Body of pancreas (tissue), 4 donors: ENCODE data around the gene SCYGR4. TPM values are rescaled to one million over a fixed set of nuclear protein-coding genes. Genes with fewer than 3 reads are reported as not detected.

Experiments
- ATAC-seq: fragments of 150-250 bp; one replicate; pipeline ENCODE4 v1.9.1; 2016
- DNase-seq, 4 donors: peaks; one replicate each; pipeline ENCODE4 v3.0.0-alpha.2; 2019
- H3K27ac ChIP-seq, 4 donors: fragments of 200-600 bp; sonication (generic); 1 replicate in 3 of 4; 2 replicates in 1 of 4; pipeline versions ENCODE4 v1.5.1 to v1.6.1; 2016 to 2019; ENCODE audit warnings: mild to moderate bottlenecking in 1 of 4, mixed read lengths in 1 of 4, moderate library complexity in 1 of 4
- H3K27me3 ChIP-seq, 2 donors: fragments of 200-600 bp; sonication (generic); one replicate each; pipeline ENCODE4 v1.6.0; 2016; ENCODE audit warnings: mild to moderate bottlenecking in 1 of 2
- H3K36me3 ChIP-seq, 2 donors: fragments of 200-600 bp; sonication (generic); replicated peaks in 1 of 2; 2 replicates each; pipeline ENCODE4 v1.5.1; 2016; ENCODE audit warnings: low read depth in 2 of 2; ENCODE audit not compliant: insufficient read depth in 1 of 2
- H3K4me1 ChIP-seq: fragments of 200-600 bp; sonication (generic); one replicate; pipeline ENCODE4 v1.6.0; 2016
- H3K4me3 ChIP-seq, 2 donors: fragments of 200-600 bp; sonication (generic); 1 replicate in 1 of 2; 2 replicates in 1 of 2; pipeline ENCODE4 v1.5.1; 2016 to 2019
- H3K9me3 ChIP-seq, 3 donors: fragments of 200-600 bp; sonication (generic); 1 replicate in 2 of 3; 2 replicates in 1 of 3; pipeline ENCODE4 v1.5.1; 2016
- CTCF ChIP-seq, 7 experiments: fragments of 450-650 bp in 4 of 7; fragments of 200-600 bp in 3 of 7; sonication (generic) in 3 of 7; IDR thresholded peaks; one replicate each; pipeline ENCODE4 v1.5.1; 2016 to 2019; ENCODE audit warnings: antibody characterized with exemption in 7 of 7
- POLR2A ChIP-seq, 3 donors: fragments of 450-650 bp; IDR thresholded peaks; one replicate each; pipeline ENCODE4 v1.6.1; 2016; ENCODE audit warnings: antibody characterized with exemption in 3 of 3, mild to moderate bottlenecking in 2 of 3
- WGBS, 2 donors: methylation state at CpG; one replicate each; pipeline ENCODE4 v1.1.5; 2017; 5-methylcytosine and 5-hydroxymethylcytosine counted together
- intact Hi-C: fragments of 100-400 bp; cut with DNase I; formaldehyde crosslinking; loops from one replicate; pipeline ENCODE4 v1.15.1; 2023
- total RNA-seq, 2 donors: library from RNA; depleted of rRNA; stranded (reverse); fragments of >200 nt; gene quantifications; one replicate each; pipeline ENCODE4 v1.1.0, GENCODE V29; 2016

The SCYGR4 gene
- total RNA-seq, 2 donors from 2014 or later, result not detected

- TF ChIP-seq POLR2A (IDR thresholded peaks at IDR 0.05) (no peak), CTCF (IDR thresholded peaks at IDR 0.05) (no peak)
- intact Hi-C loops, result no loop called here
- 68 to 80% methylated on average over 3 to 5 of the region's 5 CpGs for WGBS, 2 donors
Measured at GRCh38 chr2:227643990-227644551, 26.8 kb downstream of the SCYGR4 start.

GRCh38 chr2:227653419-227653818 lies 36.1 kb downstream of the SCYGR4 start:
- ATAC-seq (no peak), DNase-seq (no peak)
- 16 to 36% methylated on average over 4 of the region's 4 CpGs for whole genome bisulfite sequencing, 2 donors
- no peaks in the 10 kb centered on the region for H3K4me1 ChIP-seq
- H3K4me3 ChIP-seq, result no peak overlapping the region
- no peaks in the 10 kb centered on the region for H3K36me3 ChIP-seq
- intact Hi-C loops, result no loop called here
- H3K9me3 ChIP-seq, result no peaks in the 10 kb centered on the region
- no peaks in the 10 kb centered on the region for H3K27me3 ChIP-seq
- no peak overlapping the region for H3K27ac ChIP-seq
- no peak for TF ChIP-seq CTCF (IDR thresholded peaks at IDR 0.05)
- TF ChIP-seq POLR2A (IDR thresholded peaks at IDR 0.05), result no peak

More at GRCh38 chr2:227643990-227644551, 26.8 kb downstream of the SCYGR4 start:
- Histone ChIP-seq H3K27me3 (no peaks in the 10 kb centered on the region), H3K36me3 (no peaks in the 10 kb centered on the region), H3K4me1 (no peaks in the 10 kb centered on the region), H3K4me3 (no peak overlapping the region), H3K27ac (no peak overlapping the region), H3K9me3 (no peaks in the 10 kb centered on the region)
- DNase-seq, result no peak
- no peak for ATAC-seq

GRCh38 chr2:227654426-227654825 lies 37.1 kb downstream of the SCYGR4 start:
- no peaks in the 10 kb centered on the region for H3K9me3 ChIP-seq
- intact Hi-C loops, result no loop called here
- DNase-seq (no peak), ATAC-seq (no peak)
- H3K27ac ChIP-seq, result no peak overlapping the region
- H3K4me3 ChIP-seq, result no peak overlapping the region
- H3K27me3 ChIP-seq, result no peaks in the 10 kb centered on the region
- no peaks in the 10 kb centered on the region for H3K36me3 ChIP-seq
- no peak for TF ChIP-seq POLR2A (IDR thresholded peaks at IDR 0.05)
- no peak for TF ChIP-seq CTCF (IDR thresholded peaks at IDR 0.05)
- H3K4me1 ChIP-seq, result no peaks in the 10 kb centered on the region
- 28 to 41% methylated on average over 1 of the region's 1 CpG for WGBS, 2 donors

GRCh38 chr2:227655454-227655853 lies 38.2 kb downstream of the SCYGR4 start:
- TF ChIP-seq POLR2A (IDR thresholded peaks at IDR 0.05), result no peak
- no peak for TF ChIP-seq CTCF (IDR thresholded peaks at IDR 0.05)
- DNase-seq (peak in 1 of 4 donors; percentile 18), ATAC-seq (peak; percentile 36)
- no peaks in the 10 kb centered on the region for H3K9me3 ChIP-seq
- no peak overlapping the region for H3K4me3 ChIP-seq
- intact Hi-C loops, result no loop called here
- 42 to 73% methylated on average over 1 of the region's 1 CpG for WGBS, 2 donors
- no peaks in the 10 kb centered on the region for H3K4me1 ChIP-seq
- no peak overlapping the region for H3K27ac ChIP-seq
- H3K36me3 ChIP-seq, result no peaks in the 10 kb centered on the region
- H3K27me3 ChIP-seq, result no peaks in the 10 kb centered on the region

GRCh38 chr2:227657199-227657845 lies 40.0 kb downstream of the SCYGR4 start:
- Histone ChIP-seq H3K27ac (no peak overlapping the region), H3K27me3 (no peaks in the 10 kb centered on the region), H3K9me3 (no peaks in the 10 kb centered on the region), H3K4me3 (no peak overlapping the region), H3K36me3 (no peaks in the 10 kb centered on the region), H3K4me1 (no peaks in the 10 kb centered on the region)
- WGBS, 2 donors, result 72 to 77% methylated on average over 8 of the region's 8 CpGs
- intact Hi-C loops, result no loop called here
- TF ChIP-seq CTCF (IDR thresholded peaks at IDR 0.05), result no peak
- TF ChIP-seq POLR2A (IDR thresholded peaks at IDR 0.05), result no peak
- ATAC-seq (no peak), DNase-seq (no peak)
